ENCODE measurements around the gene NCBP3. TPM values are rescaled to one million over a fixed set of nuclear protein-coding genes. Genes with fewer than 3 reads are reported as not detected.

Gene NCBP3
- total RNA-seq, 6 experiments from 2014 or later, result 22.4 to 28.6 (median 25.3) TPM

GRCh38 chr17:3771140-3771539, 74.9 kb downstream of the NCBP3 start:
- H3K9me3 Mint-ChIP-seq, result peaks cover 12% of the 10 kb centered on the region; the same call in 1 of the 2 replicates
- no peak overlapping the region for H3K4me3 Mint-ChIP-seq
- peaks cover 19% of the 10 kb centered on the region for H3K4me1 Mint-ChIP-seq (ENCODE audit: low read depth)
- peaks cover 5% of the 10 kb centered on the region; the same call in 1 of the 2 replicates for H3K36me3 Mint-ChIP-seq (ENCODE audit: low read depth)
- H3K27me3 Mint-ChIP-seq (ENCODE audit: insufficient read depth), result peaks cover 10% of the 10 kb centered on the region
- TF ChIP-seq CTCF (IDR thresholded peaks at IDR 0.05), result no peak
- no peak for DNase-seq
- no peak overlapping the region for H3K27ac Mint-ChIP-seq

- Mint-ChIP-seq H3K27me3 (ENCODE audit: insufficient read depth) (peaks cover 10% of the 10 kb centered on the region), H3K27ac (no peak overlapping the region), H3K4me3 (no peak overlapping the region), H3K36me3 (ENCODE audit: low read depth) (peaks cover 5% of the 10 kb centered on the region; the same call in 1 of the 2 replicates), H3K9me3 (peaks cover 12% of the 10 kb centered on the region; the same call in 1 of the 2 replicates), H3K4me1 (ENCODE audit: low read depth) (peaks cover 24% of the 10 kb centered on the region)
- DNase-seq, result no peak
- TF ChIP-seq CTCF (IDR thresholded peaks at IDR 0.05), result no peak
Observed at GRCh38 chr17:3770466-3770865, 75.6 kb downstream of the NCBP3 start.

- H3K27ac Mint-ChIP-seq, result no peak overlapping the region
- peaks cover 19% of the 10 kb centered on the region for H3K4me1 Mint-ChIP-seq (ENCODE audit: low read depth)
- no peak for DNase-seq
- H3K36me3 Mint-ChIP-seq (ENCODE audit: low read depth), result peaks cover 5% of the 10 kb centered on the region; the same call in 1 of the 2 replicates
- H3K27me3 Mint-ChIP-seq (ENCODE audit: insufficient read depth), result peaks cover 10% of the 10 kb centered on the region
- TF ChIP-seq CTCF (IDR thresholded peaks at IDR 0.05), result no peak
- H3K4me3 Mint-ChIP-seq, result no peak overlapping the region
- peaks cover 12% of the 10 kb centered on the region; the same call in 1 of the 2 replicates for H3K9me3 Mint-ChIP-seq
Observed at GRCh38 chr17:3768769-3769168, 77.3 kb downstream of the NCBP3 start.

- Mint-ChIP-seq H3K4me3 (no peak overlapping the region), H3K27ac (no peak overlapping the region), H3K27me3 (ENCODE audit: insufficient read depth) (peaks cover 10% of the 10 kb centered on the region), H3K9me3 (peaks cover 12% of the 10 kb centered on the region; the same call in 1 of the 2 replicates), H3K4me1 (ENCODE audit: low read depth) (peaks cover 15% of the 10 kb centered on the region), H3K36me3 (ENCODE audit: low read depth) (peaks cover 5% of the 10 kb centered on the region; the same call in 1 of the 2 replicates)
- no peak for TF ChIP-seq CTCF (IDR thresholded peaks at IDR 0.05)
- no peak for DNase-seq
Observed at GRCh38 chr17:3768341-3768740, 77.7 kb downstream of the NCBP3 start.

- no peak for DNase-seq
- no peak for TF ChIP-seq CTCF (IDR thresholded peaks at IDR 0.05)
- Mint-ChIP-seq H3K4me1 (ENCODE audit: low read depth) (peaks cover 7% of the 10 kb centered on the region; the same call in 1 of the 2 replicates), H3K27ac (no peak overlapping the region), H3K4me3 (no peak overlapping the region), H3K27me3 (ENCODE audit: insufficient read depth) (peaks cover 10% of the 10 kb centered on the region), H3K9me3 (peaks cover 12% of the 10 kb centered on the region; the same call in 1 of the 2 replicates), H3K36me3 (ENCODE audit: low read depth) (peaks cover 5% of the 10 kb centered on the region; the same call in 1 of the 2 replicates)
Observed at GRCh38 chr17:3766779-3767178, 79.3 kb downstream of the NCBP3 start.
